Naive thymus-derived CD4-positive, alpha-beta T cell (primary cell): ENCODE data around the gene CHST13. TPM values are rescaled to one million over a fixed set of nuclear protein-coding genes. Genes with fewer than 3 reads are reported as not detected.
A peak's percentile ranks its signal among the peaks of the same experiment; 100 is the strongest.

Experiments
- ATAC-seq: fragments of 150-1000 bp; cut with Tn5 transposase; 2 replicates; pipeline ENCODE4 v1.10.0; 2021; ENCODE audit warnings: mild to moderate bottlenecking, moderate library complexity
- CTCF ChIA-PET: fragments of 350-600 bp; sonication (Branson Sonifier 250); formaldehyde crosslinking; loops from one replicate; lab custom pipeline; 2021; ENCODE audit warnings: antibody characterized with exemption; lab: Charles Lee
- POLR2A ChIA-PET: fragments of 350-600 bp; sonication (Branson Sonifier 250); formaldehyde crosslinking; loops from one replicate; lab custom pipeline; 2021; ENCODE audit warnings: antibody characterized with exemption, inconsistent platforms; lab: Charles Lee
- DNase-seq, 9 donors: peaks; one replicate each; pipeline versions ENCODE4 v3.0.0 to v3.0.0-alpha.2; 2020 to 2022; ENCODE audit warnings: mixed read lengths in 1 of 9
- H3K27ac ChIP-seq: one replicate; pipeline ENCODE4 v1.7.0; 2013; ENCODE audit warnings: mild to moderate bottlenecking, low read depth, low read length, moderate library complexity
- H3K27me3 ChIP-seq, 2 donors: one replicate each; pipeline ENCODE4 v1.7.0; 2013; ENCODE audit warnings: low read length in 2 of 2, mild to moderate bottlenecking in 2 of 2, moderate library complexity in 2 of 2; ENCODE audit not compliant: control insufficient read depth in 2 of 2, insufficient read depth in 2 of 2
- H3K36me3 ChIP-seq, 3 experiments: 1 replicate in 2 of 3; 2 replicates in 1 of 3; pipeline ENCODE4 v1.7.0; 2013; ENCODE audit warnings: low read length in 3 of 3, mild to moderate bottlenecking in 3 of 3, moderate library complexity in 1 of 3; ENCODE audit not compliant: insufficient read depth in 3 of 3, control insufficient read depth in 2 of 3
- H3K4me1 ChIP-seq, 2 donors: one replicate each; pipeline ENCODE4 v1.7.0; 2013; ENCODE audit warnings: low read length in 2 of 2, mild to moderate bottlenecking in 2 of 2, moderate library complexity in 1 of 2; ENCODE audit not compliant: control insufficient read depth in 2 of 2, insufficient read depth in 2 of 2
- H3K4me3 ChIP-seq: 2 replicates; pipeline ENCODE4 v1.7.0; 2013; ENCODE audit warnings: mild to moderate bottlenecking, low read length
- H3K9me3 ChIP-seq, 3 experiments: 1 replicate in 2 of 3; 2 replicates in 1 of 3; pipeline ENCODE4 v1.7.0; 2013; ENCODE audit warnings: low read length in 3 of 3; ENCODE audit not compliant: control insufficient read depth in 2 of 3
- H3K27ac Mint-ChIP-seq, 9 donors: one replicate each; pipeline ENCODE4 v1.8.0; 2020 to 2022; ENCODE audit warnings: mixed read lengths in 9 of 9, mild to moderate bottlenecking in 8 of 9, moderate library complexity in 5 of 9, inconsistent platforms in 2 of 9
- H3K27me3 Mint-ChIP-seq, 5 donors: one replicate each; pipeline ENCODE4 v1.8.0; 2021 to 2022; ENCODE audit warnings: mixed read lengths in 5 of 5, mild to moderate bottlenecking in 1 of 5
- H3K36me3 Mint-ChIP-seq, 5 donors: one replicate each; pipeline ENCODE4 v1.8.0; 2020 to 2022; ENCODE audit warnings: mixed read lengths in 5 of 5, mild to moderate bottlenecking in 3 of 5, inconsistent platforms in 1 of 5
- H3K4me1 Mint-ChIP-seq, 7 donors: one replicate each; pipeline ENCODE4 v1.8.0; 2020 to 2022; ENCODE audit warnings: mixed read lengths in 7 of 7, mild to moderate bottlenecking in 3 of 7, inconsistent platforms in 1 of 7
- H3K4me3 Mint-ChIP-seq, 10 donors: one replicate each; pipeline ENCODE4 v1.8.0; 2020 to 2022; ENCODE audit warnings: mild to moderate bottlenecking in 10 of 10, mixed read lengths in 10 of 10, moderate library complexity in 6 of 10, inconsistent platforms in 2 of 10
- H3K9me3 Mint-ChIP-seq, 11 donors: one replicate each; pipeline ENCODE4 v1.8.0; 2020 to 2022; ENCODE audit warnings: mixed read lengths in 11 of 11, mild to moderate bottlenecking in 4 of 11, inconsistent platforms in 1 of 11, moderate library complexity in 1 of 11
- intact Hi-C, 2 donors: fragments of 100-400 bp; cut with micrococcal nuclease; formaldehyde crosslinking; loops; one replicate each; pipeline ENCODE4 v1.15.1; 2023
- polyA plus RNA-seq, 2 donors: library from polyadenylated mRNA; unstranded; fragments of 300-500 nt; fragmentation: Illumina TruSeq; gene quantifications; one replicate each; pipeline ENCODE4 v1.2.3, GENCODE V29; 2021
- total RNA-seq, 6 experiments: library from RNA in 5 of 6; stranded (reverse) in 5 of 6; gene quantifications; 1 replicate in 5 of 6; 2 replicates in 1 of 6; pipeline ENCODE4 v1.2.3 and lab custom pipeline; 2021 to 2026

CHST13 gene
- total and polyA plus RNA-seq, 7 experiments from 2014 or later = 0.21 to 3.8 (median 0.54) TPM; not detected in 3

GRCh38 chr3:126548556-126549466 is 24.9 kb downstream of the CHST13 start:
- Mint-ChIP-seq H3K4me3 (no peak overlapping the region), H3K27ac (no peak overlapping the region), H3K9me3 (no peaks in the 10 kb centered on the region), H3K27me3 (peaks cover 0 to 10% (median 7%) of the 10 kb centered on the region in 5 donors), H3K4me1 (peaks cover 0 to 3% (median 0%) of the 10 kb centered on the region in 7 donors), H3K36me3 (no peaks in the 10 kb centered on the region)
- CTCF ChIA-PET = no interaction called here
- no peak for DNase-seq
- H3K27me3 ChIP-seq = no peaks in the 10 kb centered on the region
- intact Hi-C loops = no loop called here
- H3K9me3 ChIP-seq = no peaks in the 10 kb centered on the region
- no peak overlapping the region for H3K4me3 ChIP-seq
- no peaks in the 10 kb centered on the region for H3K4me1 ChIP-seq
- H3K27ac ChIP-seq = no peak overlapping the region
- no peak for ATAC-seq
- H3K36me3 ChIP-seq = no peaks in the 10 kb centered on the region
- POLR2A ChIA-PET = no interaction called here

- H3K4me1 Mint-ChIP-seq = peaks cover 0 to 3% (median 0%) of the 10 kb centered on the region in 7 donors
- H3K9me3 Mint-ChIP-seq = no peaks in the 10 kb centered on the region
- Histone ChIP-seq H3K36me3 (no peaks in the 10 kb centered on the region), H3K4me3 (no peak overlapping the region), H3K27me3 (no peaks in the 10 kb centered on the region), H3K27ac (no peak overlapping the region), H3K4me1 (no peaks in the 10 kb centered on the region), H3K9me3 (no peaks in the 10 kb centered on the region)
- ChIA-PET POLR2A (no interaction called here), CTCF (no interaction called here)
- peaks cover 0 to 10% (median 7%) of the 10 kb centered on the region in 5 donors for H3K27me3 Mint-ChIP-seq
- H3K27ac Mint-ChIP-seq = no peak overlapping the region
- H3K36me3 Mint-ChIP-seq = no peaks in the 10 kb centered on the region
- intact Hi-C loops = no loop called here
- H3K4me3 Mint-ChIP-seq = no peak overlapping the region
- DNase-seq (peak in 2 of 9 donors; percentile 2 to 14), ATAC-seq (no peak)
Measured at GRCh38 chr3:126549861-126550487, 26.0 kb downstream of the CHST13 start.

- no peaks in the 10 kb centered on the region for H3K36me3 Mint-ChIP-seq
- Histone ChIP-seq H3K36me3 (no peaks in the 10 kb centered on the region), H3K27ac (no peak overlapping the region), H3K4me3 (no peak overlapping the region), H3K9me3 (no peaks in the 10 kb centered on the region), H3K27me3 (no peaks in the 10 kb centered on the region), H3K4me1 (no peaks in the 10 kb centered on the region)
- H3K9me3 Mint-ChIP-seq = no peaks in the 10 kb centered on the region
- no peak overlapping the region for H3K4me3 Mint-ChIP-seq
- H3K27me3 Mint-ChIP-seq = peaks cover 0 to 10% (median 7%) of the 10 kb centered on the region in 5 donors
- intact Hi-C loops = no loop called here
- ATAC-seq (no peak), DNase-seq (peak in 2 of 9 donors; percentile 1 to 6)
- peaks cover 0 to 3% (median 0%) of the 10 kb centered on the region in 7 donors for H3K4me1 Mint-ChIP-seq
- ChIA-PET POLR2A (no interaction called here), CTCF (no interaction called here)
- no peak overlapping the region for H3K27ac Mint-ChIP-seq
Measured at GRCh38 chr3:126550488-126551051, 26.6 kb downstream of the CHST13 start.

GRCh38 chr3:126551121-126551838 is 27.3 kb downstream of the CHST13 start:
- ATAC-seq = no peak
- intact Hi-C loops = no loop called here
- H3K27ac ChIP-seq = no peak overlapping the region
- Mint-ChIP-seq H3K27ac (no peak overlapping the region), H3K4me1 (peaks cover 0 to 3% (median 0%) of the 10 kb centered on the region in 7 donors), H3K36me3 (no peaks in the 10 kb centered on the region), H3K27me3 (peaks cover 0 to 10% (median 7%) of the 10 kb centered on the region in 5 donors), H3K9me3 (no peaks in the 10 kb centered on the region), H3K4me3 (no peak overlapping the region)
- CTCF ChIA-PET = no interaction called here
- DNase-seq = peak in 2 of 9 donors; percentile 2 to 7
- no peak overlapping the region for H3K4me3 ChIP-seq
- no peaks in the 10 kb centered on the region for H3K36me3 ChIP-seq
- no peaks in the 10 kb centered on the region for H3K9me3 ChIP-seq
- POLR2A ChIA-PET = no interaction called here
- no peaks in the 10 kb centered on the region for H3K4me1 ChIP-seq
- no peaks in the 10 kb centered on the region for H3K27me3 ChIP-seq

GRCh38 chr3:126551839-126552687 is 28.1 kb downstream of the CHST13 start:
- DNase-seq = peak in 2 of 9 donors; percentile 1 to 8
- Histone ChIP-seq H3K9me3 (no peaks in the 10 kb centered on the region), H3K4me1 (no peaks in the 10 kb centered on the region), H3K36me3 (no peaks in the 10 kb centered on the region), H3K4me3 (no peak overlapping the region), H3K27me3 (no peaks in the 10 kb centered on the region), H3K27ac (no peak overlapping the region)
- intact Hi-C loops = no loop called here
- no peak for ATAC-seq
- ChIA-PET POLR2A (interaction anchor here (0.6 kb wide), 1 partner anchor 1890 kb away, joined by 4 read pairs; no protein-coding TSS in a partner anchor), CTCF (no interaction called here)
- peaks cover 0 to 10% (median 7%) of the 10 kb centered on the region in 5 donors for H3K27me3 Mint-ChIP-seq
- H3K36me3 Mint-ChIP-seq = no peaks in the 10 kb centered on the region
- H3K27ac Mint-ChIP-seq = no peak overlapping the region
- H3K9me3 Mint-ChIP-seq = no peaks in the 10 kb centered on the region
- no peak overlapping the region for H3K4me3 Mint-ChIP-seq
- peaks cover 0 to 3% (median 0%) of the 10 kb centered on the region in 7 donors for H3K4me1 Mint-ChIP-seq
